ENCODE measurements around the gene GDPD3.

The GDPD3 gene

DNA sequence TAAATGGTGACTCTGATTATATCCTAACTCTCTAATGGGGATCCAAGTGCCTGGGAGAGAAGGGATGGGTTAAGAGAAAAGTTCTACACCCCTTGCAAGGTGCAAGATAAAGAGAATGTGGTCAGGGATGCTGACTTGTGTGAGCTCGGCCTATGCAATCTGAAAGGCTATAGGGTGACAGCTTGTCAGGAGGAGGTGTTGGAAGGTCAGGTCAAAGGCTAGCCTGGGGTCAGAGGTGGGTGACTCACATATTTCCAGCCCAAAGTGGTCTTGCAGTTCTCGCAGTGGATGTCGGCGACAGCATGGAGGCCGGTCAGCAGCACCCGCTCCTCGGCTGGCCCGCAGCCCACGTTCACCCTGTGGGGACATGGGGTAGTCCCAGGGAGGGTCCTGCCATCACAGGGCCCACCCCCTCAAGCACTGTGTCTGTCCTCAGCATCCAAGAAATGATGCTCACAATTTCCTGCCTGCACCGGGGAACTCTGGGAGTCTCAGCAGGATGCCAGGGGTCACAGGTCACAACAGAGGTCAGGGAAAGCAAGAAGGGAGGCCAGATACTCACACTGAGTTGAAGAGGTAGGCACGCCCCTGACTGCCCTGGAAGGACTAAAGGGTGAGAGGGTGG is 18.7 kb downstream of the GDPD3 start:
- DNase-seq: no peak

DNA sequence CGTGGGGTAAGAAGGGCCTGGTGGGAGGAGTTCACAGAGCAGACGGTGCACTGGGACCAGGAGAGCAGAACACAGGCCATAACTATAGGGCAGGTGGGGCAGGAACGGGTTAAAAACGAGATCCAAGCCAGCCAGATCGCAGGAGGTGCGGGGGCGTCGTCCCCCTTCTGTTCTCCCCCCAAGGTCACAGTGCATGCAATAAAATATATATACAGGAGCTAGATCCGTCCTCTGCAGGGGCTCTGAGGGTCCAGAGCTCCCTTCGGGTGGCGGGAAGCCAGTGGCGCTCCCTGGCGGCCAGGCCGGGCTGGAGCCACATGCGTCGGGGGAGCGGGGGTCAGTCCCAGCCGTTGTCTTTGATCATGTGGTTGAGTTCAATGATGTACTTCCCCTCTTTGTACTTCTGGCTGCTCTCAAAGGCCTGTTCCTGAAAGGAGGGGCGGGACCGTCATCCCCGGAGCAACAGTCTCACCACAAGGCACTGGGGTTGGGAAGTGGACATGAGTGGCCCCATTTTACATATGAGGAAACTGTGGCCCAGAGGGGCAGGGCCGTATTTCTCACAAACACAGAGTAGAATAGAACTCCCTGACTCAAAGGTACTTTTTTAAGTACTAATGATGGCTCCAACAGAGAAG is 20.8 kb downstream of the GDPD3 start:
- peak; percentile 92 for DNase-seq

DNA sequence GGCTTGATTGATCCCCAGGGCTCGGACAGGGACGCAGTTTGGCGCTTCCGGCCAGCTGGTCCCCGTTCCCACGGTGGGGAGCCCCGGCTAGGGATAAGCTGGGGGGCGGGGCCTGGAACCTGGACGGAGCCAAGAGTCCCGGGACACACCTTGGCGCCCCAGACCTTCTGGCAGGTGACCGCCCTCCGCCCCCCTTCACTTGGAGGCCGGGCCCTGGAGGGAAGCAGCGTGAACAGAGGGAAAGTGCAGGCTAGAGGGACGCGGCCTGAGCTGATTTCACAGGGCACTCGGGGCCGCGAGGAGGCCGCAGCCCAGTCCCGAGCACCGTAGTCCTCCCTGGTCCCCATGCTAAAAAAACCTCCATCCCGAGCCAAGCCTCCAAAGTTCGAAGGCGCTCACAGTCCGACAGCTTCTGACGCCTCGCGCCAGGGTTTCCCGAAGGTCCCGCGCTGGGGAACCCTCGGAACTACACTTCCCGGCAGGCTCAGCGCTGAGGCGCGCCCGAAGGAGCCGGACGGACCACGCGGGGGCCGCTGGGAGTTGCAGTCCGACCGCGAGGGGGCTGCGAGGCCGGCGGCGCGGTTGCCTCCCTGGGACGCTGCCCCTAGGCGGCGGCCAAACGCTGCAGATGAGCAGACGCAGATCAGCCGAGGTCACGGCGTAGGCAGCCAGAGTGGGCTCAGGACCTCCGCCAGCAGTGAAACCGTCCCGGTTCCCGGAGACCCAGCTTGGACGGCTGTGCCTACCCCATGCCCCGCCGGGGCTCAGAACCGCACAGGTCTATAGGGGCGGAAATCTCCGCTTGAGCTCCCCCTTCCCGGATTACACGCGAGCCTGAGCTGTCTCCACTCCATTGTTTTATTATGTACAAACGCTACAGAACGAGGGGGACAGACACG is 21.6 kb downstream of the GDPD3 start, which contains the start of gene TBX6:
Gene TBX6, minus strand, starts transcription at position 451 of the 899 bp plus-strand sequence. CDS start 731 bp downstream, outside the sequence.
- DNase-seq: peak; percentile 95

DNA sequence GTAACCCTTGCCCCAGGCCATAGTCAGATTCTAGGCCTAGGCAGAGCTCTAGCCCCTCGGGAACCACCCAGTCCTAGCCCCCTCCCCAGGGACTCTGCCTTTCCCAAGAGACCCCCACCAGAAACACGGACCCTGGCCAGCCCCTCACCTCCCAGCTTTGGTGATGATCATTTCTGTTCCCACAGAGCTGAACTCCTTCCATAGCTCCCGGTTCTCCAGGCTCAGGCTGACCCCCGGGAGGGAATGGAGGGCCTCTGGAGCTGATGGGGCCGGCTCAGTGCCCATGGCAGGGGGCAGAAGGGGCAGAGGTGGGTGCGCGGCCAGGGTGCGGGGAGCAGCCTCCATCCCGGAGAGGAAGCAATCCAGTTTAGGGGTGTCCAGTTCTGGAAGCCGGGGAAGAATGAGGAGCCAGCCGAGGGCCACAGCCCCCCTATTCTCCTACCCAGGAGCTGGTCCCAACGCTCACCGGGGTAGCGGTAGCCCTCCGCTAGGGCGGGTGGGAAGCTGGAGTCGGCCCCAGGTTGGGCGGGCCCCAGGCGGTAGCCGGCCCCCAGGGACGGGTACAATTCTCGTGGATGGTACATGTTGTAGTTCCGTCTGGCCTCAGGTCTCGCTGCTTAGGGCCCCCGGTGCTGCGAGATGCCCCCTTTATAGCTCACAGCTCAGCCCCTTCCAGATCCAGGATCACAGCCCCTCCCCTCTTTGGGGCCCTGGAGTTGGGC is 22.6 kb downstream of the GDPD3 start:
- no peak for DNase-seq

DNA sequence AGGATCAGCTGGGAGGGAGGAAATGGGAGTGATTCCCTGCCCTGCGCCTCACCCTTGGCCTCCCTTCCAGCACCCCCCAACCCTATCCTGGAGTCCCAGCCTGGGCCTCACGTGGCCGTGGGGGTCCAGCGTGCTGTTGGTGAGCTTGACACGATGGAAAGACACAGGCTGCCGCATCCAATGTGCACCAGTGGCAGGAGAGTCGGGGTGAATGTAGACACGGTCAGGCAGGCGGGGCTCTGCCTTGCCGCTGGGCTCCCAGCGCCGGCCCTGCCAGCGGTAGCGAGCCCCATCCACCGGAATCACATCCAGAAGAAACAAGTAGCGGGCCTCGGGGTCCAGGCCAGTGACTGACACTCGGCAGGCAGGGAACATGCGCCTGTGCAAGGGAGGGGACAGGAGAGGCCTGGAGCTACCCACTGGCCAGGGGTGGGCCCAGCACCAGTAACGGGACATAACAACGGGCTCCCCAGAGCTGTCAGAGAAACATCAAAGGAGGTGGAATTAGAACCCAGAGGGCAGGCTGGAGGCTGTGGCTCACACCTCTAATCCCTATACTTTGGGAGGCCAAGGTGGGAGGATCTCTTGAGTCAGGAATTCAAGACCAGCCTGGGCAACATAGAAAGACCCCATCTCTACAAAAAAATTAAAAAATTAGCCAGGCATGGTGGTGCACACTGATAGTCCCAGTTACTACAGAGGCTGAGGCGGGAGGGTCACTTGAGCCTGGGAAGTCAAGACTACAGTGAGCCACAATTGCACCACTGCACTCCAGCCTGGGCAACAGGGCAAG is 24.3 kb downstream of the GDPD3 start:
- DNase-seq: no peak

DNA sequence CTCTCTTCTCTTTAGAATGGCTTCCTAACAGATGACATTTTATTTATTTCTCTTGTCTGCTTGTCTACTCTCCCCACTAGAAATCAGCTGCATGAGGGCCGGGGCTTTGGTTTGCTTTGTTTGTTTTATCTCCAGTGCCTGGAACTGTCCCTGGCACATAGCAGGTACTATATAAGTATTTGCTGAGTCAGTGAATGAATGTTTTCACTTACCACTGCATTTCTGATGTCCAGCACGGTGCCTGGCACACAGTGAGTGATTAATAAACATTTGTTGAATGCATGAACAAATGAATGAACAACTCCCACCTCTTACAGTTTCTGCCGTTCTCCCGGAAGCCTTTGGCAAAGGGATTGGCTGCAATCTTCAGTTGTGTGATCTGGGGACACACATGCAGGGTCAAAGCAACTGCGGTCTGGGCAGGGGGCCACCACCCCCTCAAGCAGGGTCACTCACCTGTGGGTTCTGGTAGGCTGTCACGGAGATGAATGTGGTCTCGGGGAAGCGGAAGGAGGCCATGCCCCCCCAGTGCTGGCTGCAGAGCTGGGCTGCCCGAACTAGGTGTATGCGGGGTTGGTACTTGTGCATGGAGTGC is 25.0 kb downstream of the GDPD3 start:
- DNase-seq: peak; percentile 24

DNA sequence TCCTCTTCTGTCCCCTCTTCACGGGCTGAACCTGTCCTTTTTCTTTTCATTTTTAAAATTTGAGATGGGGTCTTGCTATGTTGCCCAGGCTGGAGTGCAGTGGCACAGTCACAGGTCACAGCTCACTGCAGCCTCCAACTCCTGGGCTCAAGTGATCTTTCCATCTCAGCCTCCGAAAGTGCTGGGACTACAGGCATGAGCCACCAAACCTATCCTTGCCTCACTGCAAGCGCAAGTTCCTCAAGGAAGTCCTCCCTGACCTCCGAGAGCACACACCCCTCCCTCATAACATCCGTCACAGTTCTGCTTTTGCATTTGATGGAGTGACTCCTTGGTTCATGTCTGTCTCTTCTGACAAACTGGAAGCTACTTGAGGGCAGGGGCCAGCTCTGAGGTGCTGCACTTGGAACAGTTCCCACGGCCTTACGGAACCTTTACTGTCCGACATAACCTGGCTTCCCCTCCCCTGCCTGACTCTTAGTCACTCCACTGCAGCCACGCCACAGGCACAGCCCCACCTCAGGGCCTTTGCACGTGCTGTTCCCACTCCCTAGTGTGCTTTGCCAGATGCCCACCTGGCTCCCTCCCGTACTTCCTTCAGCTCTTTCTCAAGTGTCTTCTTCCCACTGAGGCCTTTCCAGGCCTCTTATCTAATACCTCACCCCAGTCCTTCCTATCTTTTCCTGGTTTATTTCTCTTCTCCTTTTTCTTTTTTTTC is 26.0 kb downstream of the GDPD3 start:
- DNase-seq: no peak

DNA sequence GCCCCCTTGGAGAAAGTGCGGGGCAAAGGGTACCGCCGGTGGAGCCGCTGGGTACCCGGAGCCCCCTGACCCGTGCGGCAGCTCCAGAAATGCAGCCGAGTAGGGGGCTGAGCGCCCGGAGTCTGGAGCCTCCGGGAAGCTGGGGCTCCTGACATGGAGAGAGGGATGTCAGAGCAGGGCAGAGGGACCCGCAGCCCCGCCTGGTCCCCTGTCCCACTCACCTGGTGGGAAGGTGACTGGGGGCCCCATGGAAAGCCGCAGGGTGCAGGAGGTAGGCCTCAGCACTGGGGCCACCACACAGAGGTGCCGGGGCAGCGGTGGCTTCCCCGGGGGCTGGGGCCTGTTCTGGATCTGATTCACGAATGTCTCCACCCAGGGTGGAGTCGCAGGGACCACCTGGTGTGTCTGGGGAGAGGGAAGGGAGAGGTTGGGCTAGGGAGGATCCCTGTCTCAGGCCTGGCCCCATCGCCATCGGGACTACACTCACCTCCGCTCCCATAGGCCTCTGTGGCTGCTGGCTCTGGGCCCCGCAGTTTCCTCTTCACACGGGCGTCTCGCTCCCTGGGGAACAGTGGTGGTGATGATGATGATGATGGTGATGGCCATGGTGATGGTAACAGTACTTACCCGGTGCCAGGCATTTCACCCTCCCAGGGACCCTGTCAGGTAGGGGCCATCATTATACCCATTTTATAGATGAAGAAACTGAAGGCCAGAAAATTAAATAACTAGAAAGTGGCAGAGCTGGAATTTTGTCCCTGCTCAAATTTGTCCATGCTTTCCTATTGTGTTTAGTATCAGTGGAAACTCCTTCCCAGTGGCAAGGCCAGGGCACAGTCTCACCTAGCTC is 26.8 kb downstream of the GDPD3 start:
- DNase-seq: no peak

DNA sequence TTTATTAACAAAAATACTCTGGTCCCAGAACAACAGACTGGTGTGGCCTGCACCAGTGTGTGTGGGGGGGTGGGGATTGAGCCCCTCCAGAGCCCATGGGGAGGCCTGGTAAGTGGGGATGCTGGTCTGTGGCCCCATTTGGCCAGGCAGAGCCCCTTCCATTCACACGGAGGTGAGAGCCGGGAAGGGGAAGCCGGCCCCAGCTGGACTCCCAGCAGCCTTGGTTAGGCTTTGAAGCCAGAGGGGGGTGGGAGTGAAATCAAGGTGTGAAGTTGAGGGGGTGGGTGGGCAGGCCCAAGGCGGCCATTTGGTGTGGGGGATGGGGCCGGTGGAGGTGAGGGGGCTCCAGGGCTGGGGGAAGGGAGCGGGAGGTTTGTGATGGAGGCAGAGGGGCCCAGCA is 27.5 kb downstream of the GDPD3 start:
- no peak for DNase-seq

DNA sequence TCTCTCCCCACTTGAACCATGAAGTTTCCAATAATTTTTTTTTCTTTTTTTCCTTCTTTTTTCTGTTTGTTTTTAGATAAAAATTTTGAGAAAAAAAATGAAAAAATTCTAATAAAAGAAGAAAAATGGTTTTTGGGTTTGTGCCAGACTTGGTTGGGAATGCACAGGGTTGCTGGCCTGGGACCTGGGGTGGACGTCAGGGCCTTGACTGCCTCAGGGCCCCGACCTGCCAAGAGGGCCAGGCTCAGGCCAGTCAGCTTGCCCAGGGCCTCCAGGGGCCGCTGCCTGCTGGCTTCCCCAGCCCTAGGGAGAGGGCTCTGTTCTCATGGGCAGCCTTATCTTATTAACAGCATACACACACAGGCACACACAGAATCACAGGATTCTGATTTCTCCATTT is 28.1 kb downstream of the GDPD3 start:
- DNase-seq: no peak

DNA sequence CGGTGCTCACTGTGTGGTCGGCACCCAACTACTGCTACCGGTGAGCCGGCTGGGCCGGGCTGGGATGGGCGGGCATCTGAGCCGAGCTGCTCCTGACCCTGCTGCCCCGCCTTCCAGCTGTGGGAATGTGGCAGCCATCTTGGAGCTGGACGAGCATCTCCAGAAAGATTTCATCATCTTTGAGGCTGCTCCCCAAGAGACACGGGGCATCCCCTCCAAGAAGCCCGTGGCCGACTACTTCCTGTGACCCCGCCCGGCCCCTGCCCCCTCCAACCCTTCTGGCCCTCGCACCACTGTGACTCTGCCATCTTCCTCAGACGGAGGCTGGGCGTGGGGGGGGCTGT is 28.5 kb downstream of the GDPD3 start:
- no peak for DNase-seq

DNA sequence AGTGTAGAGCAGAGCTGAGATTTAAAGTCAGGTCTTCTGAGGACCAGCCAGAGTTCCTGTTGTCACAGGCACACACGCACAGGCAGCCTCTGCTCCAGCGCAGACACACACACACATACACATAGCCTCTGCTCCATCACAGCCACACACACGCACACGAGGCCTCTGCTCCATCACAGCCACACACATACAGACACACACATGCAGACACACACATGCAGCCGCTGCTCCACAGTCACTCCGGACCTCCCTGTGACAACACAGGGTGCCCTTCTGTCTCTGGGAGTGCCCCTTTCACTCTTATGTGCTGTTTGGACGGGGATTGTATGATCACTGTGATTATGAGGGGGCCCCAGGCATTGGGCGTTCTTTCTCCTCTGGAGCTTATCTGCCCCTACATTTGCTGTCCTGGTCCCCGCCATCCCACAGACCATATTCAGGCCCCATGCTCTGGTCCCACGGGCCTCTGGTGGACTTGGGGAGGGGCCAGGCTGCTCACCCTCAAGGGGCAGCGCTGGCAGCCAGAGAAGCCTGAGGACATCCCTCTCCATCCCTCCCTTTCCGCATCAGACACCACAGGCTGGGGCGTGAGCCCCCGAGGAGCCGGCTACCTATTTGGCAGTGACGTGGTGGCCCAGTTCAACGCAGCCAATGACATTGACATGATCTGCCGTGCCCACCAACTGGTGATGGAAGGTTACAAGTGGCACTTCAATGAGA is 29.1 kb downstream of the GDPD3 start:
- no peak for DNase-seq

DNA sequence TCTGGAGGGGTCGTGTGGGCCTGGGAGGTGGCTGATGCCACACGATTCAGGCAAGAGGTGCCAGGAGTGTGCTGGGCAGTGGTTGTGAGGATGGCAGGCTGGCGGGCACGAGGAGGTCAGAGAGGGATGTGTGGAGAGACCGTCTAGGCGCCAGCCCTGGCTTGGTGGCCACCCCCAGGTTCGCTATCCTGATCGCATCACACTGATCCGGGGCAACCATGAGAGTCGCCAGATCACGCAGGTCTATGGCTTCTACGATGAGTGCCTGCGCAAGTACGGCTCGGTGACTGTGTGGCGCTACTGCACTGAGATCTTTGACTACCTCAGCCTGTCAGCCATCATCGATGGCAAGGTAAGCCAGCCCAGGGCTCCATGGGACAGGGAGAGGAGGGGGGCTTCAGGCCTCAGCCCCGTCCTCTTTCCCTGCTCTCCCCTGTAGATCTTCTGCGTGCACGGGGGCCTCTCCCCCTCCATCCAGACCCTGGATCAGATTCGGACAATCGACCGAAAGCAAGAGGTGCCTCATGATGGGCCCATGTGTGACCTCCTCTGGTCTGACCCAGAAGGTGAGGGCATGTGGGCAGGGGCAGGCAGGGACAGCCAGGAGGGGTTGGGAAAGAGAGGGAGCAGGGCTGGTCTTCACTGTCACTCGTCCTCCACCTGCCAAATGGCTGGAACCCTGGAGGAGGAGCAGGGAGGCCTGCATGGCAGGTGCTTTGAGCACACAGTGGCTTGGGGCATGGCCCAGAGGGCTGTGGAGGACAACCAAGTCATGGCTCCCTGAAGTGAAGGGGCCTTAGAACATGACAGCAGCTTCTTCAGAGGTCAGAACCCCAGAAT is 29.9 kb downstream of the GDPD3 start:
- DNase-seq: no peak

DNA sequence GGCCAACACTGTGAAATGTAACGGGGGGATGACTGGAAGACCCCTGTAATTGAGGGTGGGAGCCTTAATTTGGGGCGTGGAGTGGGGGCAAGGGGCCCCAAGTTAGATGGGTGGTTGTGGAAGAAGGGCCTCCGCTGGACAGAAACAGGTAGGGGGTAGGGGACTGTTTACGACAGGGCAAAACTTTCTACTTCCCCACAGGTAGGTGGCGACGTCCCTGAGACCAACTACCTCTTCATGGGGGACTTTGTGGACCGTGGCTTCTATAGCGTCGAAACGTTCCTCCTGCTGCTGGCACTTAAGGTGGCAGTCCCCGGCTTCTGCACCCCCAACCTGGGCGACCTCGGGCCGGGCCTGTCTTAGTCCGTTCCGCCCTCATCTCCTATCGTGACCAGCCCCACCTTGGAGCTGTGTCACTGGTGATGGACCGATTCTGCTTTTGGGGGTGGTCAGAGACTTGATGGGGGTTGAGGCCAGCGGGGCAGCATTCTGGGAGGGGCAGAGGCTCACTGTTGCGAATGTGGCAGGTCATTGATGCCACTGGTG is 30.7 kb downstream of the GDPD3 start:
- no peak for DNase-seq

DNA sequence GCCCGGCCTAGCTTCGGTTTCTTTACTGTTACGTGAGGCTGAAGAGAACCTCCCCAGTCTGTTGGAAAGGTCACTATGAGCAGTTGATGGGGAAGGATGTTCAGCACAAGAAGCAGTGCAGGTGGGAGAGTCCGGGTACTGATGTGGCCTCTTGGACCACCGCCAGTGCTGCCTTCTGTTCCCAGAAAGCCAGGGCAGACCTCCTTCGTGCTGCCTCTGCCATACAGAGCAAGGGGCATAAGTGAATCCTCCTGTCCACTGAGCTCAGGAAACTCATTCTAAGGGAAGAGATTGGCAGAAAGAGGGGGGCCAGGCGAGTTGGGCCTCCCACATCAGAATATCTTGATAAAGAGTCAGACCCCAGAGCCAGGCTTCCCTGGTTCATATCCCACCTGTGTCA is 33.9 kb downstream of the GDPD3 start:
- DNase-seq: no peak

DNA sequence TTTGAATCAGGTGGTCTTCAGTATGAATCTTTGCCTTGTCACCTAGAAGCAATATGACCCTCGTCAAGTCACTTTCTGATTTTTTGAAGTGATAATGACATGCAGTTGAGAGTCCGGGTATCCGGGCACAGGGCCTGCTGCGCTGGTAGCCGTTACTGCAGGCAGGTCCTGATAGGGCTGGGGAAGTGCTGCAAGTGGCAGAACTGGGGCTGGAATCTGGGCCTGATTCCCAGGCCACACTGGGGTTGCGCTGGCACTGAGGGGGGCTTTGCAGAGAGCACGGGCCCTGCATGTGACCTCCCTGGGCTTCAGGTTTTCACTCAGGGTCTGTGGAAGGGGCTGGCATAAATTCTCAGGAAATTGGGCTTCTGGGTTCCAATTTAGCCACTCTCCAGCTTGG is 34.6 kb downstream of the GDPD3 start:
- no peak for DNase-seq

DNA sequence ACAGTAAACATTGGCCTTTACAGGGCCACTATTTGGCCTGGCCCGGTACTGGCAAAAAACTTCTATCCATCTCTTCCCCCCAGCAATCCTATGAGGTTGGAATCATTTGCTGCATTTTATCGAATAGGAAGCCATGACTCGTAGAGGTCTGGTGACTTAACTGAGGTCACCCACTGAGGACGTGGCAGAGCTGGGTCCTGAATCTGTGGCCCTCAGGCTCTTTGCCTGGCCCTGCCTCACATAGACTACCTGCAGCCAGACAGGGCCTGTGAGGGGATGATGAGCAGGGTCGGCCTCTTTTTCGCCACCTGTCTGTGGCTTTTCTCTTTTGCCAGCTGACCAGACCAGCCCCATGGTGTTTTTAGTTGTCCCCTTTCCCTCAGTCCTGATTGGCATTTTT is 35.7 kb downstream of the GDPD3 start:
- no peak for DNase-seq

DNA sequence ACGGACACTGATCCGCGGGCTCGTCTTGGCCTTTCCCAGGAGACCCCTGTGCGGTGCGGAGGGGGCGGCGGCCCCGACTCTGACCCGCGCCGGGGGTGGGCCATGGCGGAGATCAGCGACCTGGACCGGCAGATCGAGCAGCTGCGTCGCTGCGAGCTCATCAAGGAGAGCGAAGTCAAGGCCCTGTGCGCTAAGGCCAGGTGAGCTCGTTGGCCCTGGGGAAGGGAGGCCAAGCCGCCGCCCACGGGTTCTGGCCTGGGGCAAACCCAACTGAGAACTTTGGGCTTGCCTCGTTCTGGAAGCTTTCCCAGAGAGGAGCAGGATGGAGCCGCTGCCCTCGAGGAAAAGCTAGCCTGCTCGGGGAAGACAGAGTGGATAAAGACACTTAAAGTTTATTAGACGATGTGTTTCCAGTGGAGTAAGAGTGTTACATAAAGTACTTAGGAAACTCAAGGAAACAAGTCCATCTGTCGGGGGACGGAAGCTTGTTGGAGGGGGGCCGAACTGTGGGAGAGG is 37.0 kb downstream of the GDPD3 start:
- DNase-seq: peak; percentile 45

Data from DMS53 (cell line).